OCI-LY3 (cell line): ENCODE measurements around the gene APOBEC3G.

Experiments
- H2AFZ ChIP-seq: fragments of 200-600, 300-600 bp; shearing (Covaris generic); 2 replicates; pipeline ENCODE4 v1.6.0; 2014; ENCODE audit warnings: antibody characterized with exemption, low read depth, low read length
- H3K27ac ChIP-seq: fragments of 200-600, 300-600 bp; sonication (generic); 2 replicates; pipeline ENCODE4 v1.5.1; 2014; ENCODE audit warnings: mild to moderate bottlenecking, low read length, moderate library complexity, mixed read lengths
- H3K27me3 ChIP-seq: fragments of 200-600, 300-600 bp; sonication (generic); 2 replicates; pipeline ENCODE4 v1.6.1; 2014; ENCODE audit warnings: low read depth, low read length, mixed read lengths
- H3K36me3 ChIP-seq: fragments of 200-600, 300-600 bp; sonication (generic); replicated peaks from 2 replicates; pipeline ENCODE3; 2014; ENCODE audit warnings: low read depth, low read length, mixed read lengths
- H3K4me1 ChIP-seq: fragments of 300-600, 200-600 bp; sonication (generic); 2 replicates; pipeline ENCODE4 v1.6.1; 2014; ENCODE audit warnings: low read length, mixed read lengths
- H3K4me2 ChIP-seq: fragments of 200-600, 300-600 bp; sonication (generic); 2 replicates; pipeline ENCODE4 v1.6.1; 2014; ENCODE audit warnings: low read length, mixed read lengths
- H3K4me3 ChIP-seq: fragments of 300-600, 200-600 bp; sonication (generic); 2 replicates; pipeline ENCODE4 v1.5.1; 2014; ENCODE audit warnings: antibody characterized with exemption, mild to moderate bottlenecking, low read length, moderate library complexity
- H3K79me2 ChIP-seq: fragments of 300-600, 200-600 bp; shearing (Covaris generic); 2 replicates; pipeline ENCODE4 v1.6.1; 2014; ENCODE audit warnings: mild to moderate bottlenecking, low read length, mixed read lengths
- H3K9ac ChIP-seq: fragments of 300-600, 200-600 bp; shearing (Covaris generic); 2 replicates; pipeline ENCODE4 v1.6.0; 2014; ENCODE audit warnings: mild to moderate bottlenecking, low read length, moderate library complexity
- H3K9me3 ChIP-seq: fragments of 200-600, 300-600 bp; shearing (Covaris generic); 2 replicates; pipeline ENCODE4 v1.6.1; 2014; ENCODE audit warnings: low read length, mixed read lengths; ENCODE audit not compliant: insufficient read depth
- H4K20me1 ChIP-seq: fragments of 200-600, 300-600 bp; sonication (generic); 2 replicates; pipeline ENCODE4 v1.6.1; 2016; ENCODE audit warnings: low read length, mixed read lengths; ENCODE audit not compliant: insufficient read depth
- CTCF ChIP-seq: fragments of 200-600, 300-600 bp; sonication (generic); IDR thresholded peaks from 2 replicates; pipeline ENCODE4 v1.5.1; 2014; ENCODE audit warnings: antibody characterized with exemption, low read length, low read depth
- EZH2phosphoT487 ChIP-seq: fragments of 200-600 bp; shearing (Covaris generic); IDR thresholded peaks from 2 replicates; pipeline ENCODE4 v1.6.1; 2018; ENCODE audit warnings: antibody characterized with exemption, mixed run types, low read depth

APOBEC3G gene

DNA sequence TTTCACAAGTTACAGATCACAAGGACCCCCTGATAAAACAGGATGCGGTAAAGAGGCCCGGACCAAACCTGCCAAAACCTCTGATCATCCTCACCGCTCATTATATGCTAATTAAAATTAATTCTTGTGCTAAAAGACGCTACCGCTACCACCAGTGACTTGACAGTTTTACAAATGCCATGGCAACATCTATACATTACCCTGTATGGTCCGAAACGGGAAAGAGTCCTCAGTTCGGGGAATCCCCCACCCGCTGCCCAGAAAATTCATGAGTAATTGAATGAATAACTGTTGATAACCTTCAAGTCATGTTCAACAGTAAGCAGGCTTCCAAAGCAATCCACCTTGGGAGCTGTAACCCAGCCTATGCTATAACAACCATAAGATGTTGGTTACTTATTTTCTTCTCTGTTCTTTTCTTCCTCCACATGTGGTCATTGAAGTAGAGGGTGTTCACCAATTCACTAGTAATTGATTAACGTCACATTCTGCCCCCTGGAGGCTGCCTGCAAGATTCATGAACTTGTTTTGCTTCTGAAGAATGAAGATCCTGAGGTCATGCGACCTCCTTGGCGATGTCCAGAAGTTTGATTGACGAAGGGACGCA is 40.6 kb downstream of the APOBEC3G start:
- Histone ChIP-seq H3K4me1 (peaks cover 52% of the 10 kb centered on the region), H3K9me3 (0 out of 2 replicates have a peak, but pooled peaks cover 2% of the 10 kb centered on the region), H3K27me3 (peaks cover 17% of the 10 kb centered on the region), H3K36me3 (no peaks in the 10 kb centered on the region), H3K79me2 (no peaks in the 10 kb centered on the region), H3K4me3 (peak overlapping the region; percentile 66), H3K9ac (peak overlapping the region; percentile 43), H3K4me2 (peak overlapping the region; percentile 78), H3K27ac (peak overlapping the region; percentile 21; the same call in 1 of the 2 replicates), H2AFZ (peak overlapping the region; percentile 78), H4K20me1 (no peaks in the 10 kb centered on the region)
- TF ChIP-seq CTCF (peak; percentile 96), EZH2phosphoT487 (no peak)

DNA sequence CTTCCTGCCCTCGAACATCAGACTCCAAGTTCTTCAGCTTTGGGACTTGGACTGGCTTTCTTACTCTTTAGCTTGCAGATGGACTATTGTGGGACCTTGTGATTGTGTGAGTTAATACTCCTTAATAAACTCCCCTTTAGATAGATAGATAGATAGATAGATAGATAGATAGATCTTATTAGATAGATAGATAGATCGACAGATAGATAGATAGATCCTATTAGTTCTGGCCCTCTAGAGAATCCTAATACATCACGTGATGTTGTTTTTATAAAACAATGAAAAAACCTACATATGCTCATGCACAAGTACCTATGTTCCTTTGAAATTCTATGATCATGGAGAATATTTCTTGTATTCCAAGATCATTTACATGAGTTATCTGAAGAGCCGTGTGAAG is 43.9 kb downstream of the APOBEC3G start:
- Histone ChIP-seq H3K79me2 (no peaks in the 10 kb centered on the region), H3K9ac (no peak overlapping the region), H3K27ac (no peak overlapping the region), H3K4me3 (no peak overlapping the region), H3K9me3 (no peaks in the 10 kb centered on the region), H3K4me1 (peaks cover 25% of the 10 kb centered on the region), H3K27me3 (peaks cover 6% of the 10 kb centered on the region), H4K20me1 (no peaks in the 10 kb centered on the region), H3K36me3 (no peaks in the 10 kb centered on the region), H2AFZ (no peak overlapping the region), H3K4me2 (no peak overlapping the region)
- TF ChIP-seq EZH2phosphoT487 (no peak), CTCF (no peak)

DNA sequence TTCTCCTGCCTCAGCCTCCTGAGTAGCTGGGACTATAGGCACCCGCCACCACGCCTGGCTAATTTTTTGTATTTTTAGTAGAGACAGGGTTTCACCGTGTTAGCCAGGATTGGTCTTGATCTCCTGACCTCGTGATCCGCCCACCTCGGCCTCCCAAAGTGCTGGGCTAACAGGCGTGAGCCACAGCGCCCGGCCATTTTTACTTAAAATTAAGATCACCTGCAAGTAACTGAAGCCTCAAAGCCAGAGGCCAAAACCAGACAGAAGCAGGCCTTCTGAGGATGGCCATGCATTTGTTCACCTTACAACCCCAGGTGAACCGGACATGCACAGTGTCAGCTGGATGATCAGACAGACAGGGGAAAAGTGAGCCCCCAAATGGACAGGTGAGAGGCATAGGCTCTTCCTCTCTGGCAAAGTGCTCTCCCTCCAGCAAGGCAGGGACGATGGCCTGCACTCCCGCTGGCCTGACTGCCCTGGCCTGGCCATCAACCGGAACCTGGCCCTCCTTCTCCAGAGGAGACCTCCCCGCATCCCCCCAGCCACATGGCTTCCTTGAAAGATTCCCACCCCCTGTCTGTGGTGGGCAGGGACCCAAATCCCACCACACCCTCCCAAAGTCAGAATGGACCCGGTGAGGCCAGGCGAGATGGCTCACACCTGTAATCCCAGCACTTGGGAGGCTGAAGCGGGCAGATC is 45.8 kb downstream of the APOBEC3G start:
- Histone ChIP-seq H3K79me2 (no peaks in the 10 kb centered on the region), H3K27me3 (no peaks in the 10 kb centered on the region), H3K4me2 (no peak overlapping the region), H3K9ac (no peak overlapping the region), H4K20me1 (no peaks in the 10 kb centered on the region), H3K9me3 (no peaks in the 10 kb centered on the region), H3K36me3 (no peaks in the 10 kb centered on the region), H2AFZ (no peak overlapping the region), H3K4me1 (peaks cover 6% of the 10 kb centered on the region), H3K27ac (no peak overlapping the region), H3K4me3 (no peak overlapping the region)
- TF ChIP-seq EZH2phosphoT487 (no peak), CTCF (no peak)

GRCh38 chr22:39123751-39124581 is 46.9 kb downstream of the APOBEC3G start:
- no peaks in the 10 kb centered on the region for H3K4me1 ChIP-seq
- no peak overlapping the region for H3K4me3 ChIP-seq
- H2AFZ ChIP-seq: no peak overlapping the region
- no peaks in the 10 kb centered on the region for H3K79me2 ChIP-seq
- H3K4me2 ChIP-seq: no peak overlapping the region
- 0 out of 2 replicates have a peak, but pooled peaks cover 1% of the 10 kb centered on the region for H3K27me3 ChIP-seq
- H4K20me1 ChIP-seq: no peaks in the 10 kb centered on the region
- H3K27ac ChIP-seq: no peak overlapping the region
- no peaks in the 10 kb centered on the region for H3K36me3 ChIP-seq
- no peak overlapping the region for H3K9ac ChIP-seq
- H3K9me3 ChIP-seq: no peaks in the 10 kb centered on the region
- TF ChIP-seq EZH2phosphoT487 (no peak), CTCF (no peak)
